IPS-20b (cell line): ENCODE results near the gene ZNF407.
"Not testable (repeated sequence)": the region's sequence is repeated elsewhere in the genome, so short reads cannot be mapped to it uniquely, and the experiment has no call there.

Experiments used
- H3K27ac ChIP-seq: one replicate; pipeline ENCODE4 v1.5.1; 2013; ENCODE audit warnings: low read length
- H3K27me3 ChIP-seq: 2 replicates; pipeline ENCODE4 v1.6.1; 2013; ENCODE audit warnings: mild to moderate bottlenecking, low read length, inconsistent platforms; ENCODE audit not compliant: insufficient read depth
- H3K36me3 ChIP-seq: 2 replicates; pipeline ENCODE4 v1.6.1; 2013; ENCODE audit warnings: low read depth, mild to moderate bottlenecking, inconsistent platforms, low read length, moderate library complexity; ENCODE audit not compliant: insufficient read depth
- H3K4me1 ChIP-seq: 2 replicates; pipeline ENCODE4 v1.6.1; 2013; ENCODE audit warnings: mild to moderate bottlenecking, control low read depth, inconsistent platforms, low read length, moderate library complexity; ENCODE audit not compliant: insufficient read depth
- H3K4me3 ChIP-seq: 2 replicates; pipeline ENCODE4 v1.5.1; 2013; ENCODE audit warnings: mild to moderate bottlenecking, low read length, inconsistent platforms
- H3K9ac ChIP-seq: 2 replicates; pipeline ENCODE4 v1.6.1; 2013; ENCODE audit warnings: low read depth, mild to moderate bottlenecking, inconsistent platforms, low read length, moderate library complexity
- H3K9me3 ChIP-seq: 2 replicates; pipeline ENCODE4 v1.6.1; 2013; ENCODE audit warnings: mild to moderate bottlenecking, low read depth, low read length, inconsistent platforms; ENCODE audit not compliant: insufficient read depth

ZNF407 gene

GRCh38 chr18:75088622-75089211 lies 491.0 kb downstream of the ZNF407 start:
- no peaks in the 10 kb centered on the region for H3K36me3 ChIP-seq
- no peaks in the 10 kb centered on the region for H3K4me1 ChIP-seq
- H3K27me3 ChIP-seq = no peaks in the 10 kb centered on the region
- no peak overlapping the region for H3K9ac ChIP-seq
- H3K9me3 ChIP-seq = no peaks in the 10 kb centered on the region; the same call in 1 of the 2 replicates
- no peak overlapping the region for H3K4me3 ChIP-seq
- H3K27ac ChIP-seq = no peak overlapping the region

- no peak overlapping the region for H3K9ac ChIP-seq
- H3K4me1 ChIP-seq = no peaks in the 10 kb centered on the region
- no peak overlapping the region for H3K27ac ChIP-seq
- H3K36me3 ChIP-seq = no peaks in the 10 kb centered on the region
- no peak overlapping the region for H3K4me3 ChIP-seq
- no peaks in the 10 kb centered on the region; the same call in 1 of the 2 replicates for H3K9me3 ChIP-seq
- no peaks in the 10 kb centered on the region for H3K27me3 ChIP-seq
Observed at GRCh38 chr18:75089748-75090327, 492.2 kb downstream of the ZNF407 start.

GRCh38 chr18:75090336-75090735 lies 492.7 kb downstream of the ZNF407 start:
- Histone ChIP-seq H3K27me3 (no peaks in the 10 kb centered on the region), H3K4me1 (no peaks in the 10 kb centered on the region), H3K27ac (no peak overlapping the region), H3K9ac (no peak overlapping the region), H3K4me3 (no peak overlapping the region), H3K9me3 (no peaks in the 10 kb centered on the region; the same call in 1 of the 2 replicates), H3K36me3 (no peaks in the 10 kb centered on the region)

- no peaks in the 10 kb centered on the region for H3K27me3 ChIP-seq
- no peak overlapping the region for H3K27ac ChIP-seq
- H3K9ac ChIP-seq = no peak overlapping the region
- H3K4me3 ChIP-seq = no peak overlapping the region
- peaks cover 25% of the 10 kb centered on the region for H3K9me3 ChIP-seq
- H3K4me1 ChIP-seq = no peaks in the 10 kb centered on the region
- H3K36me3 ChIP-seq = no peaks in the 10 kb centered on the region
Observed at GRCh38 chr18:75097491-75098225, 500.0 kb downstream of the ZNF407 start.

- Histone ChIP-seq H3K36me3 (no peaks in the 10 kb centered on the region), H3K4me1 (no peaks in the 10 kb centered on the region), H3K4me3 (no peak overlapping the region), H3K9me3 (peaks cover 25% of the 10 kb centered on the region), H3K27ac (no peak overlapping the region), H3K9ac (no peak overlapping the region), H3K27me3 (no peaks in the 10 kb centered on the region)
Observed at GRCh38 chr18:75100832-75101630, 503.4 kb downstream of the ZNF407 start.

GRCh38 chr18:75101916-75102315 lies 504.2 kb downstream of the ZNF407 start:
- H3K27ac ChIP-seq = no peak overlapping the region
- no peaks in the 10 kb centered on the region for H3K4me1 ChIP-seq
- no peak overlapping the region for H3K9ac ChIP-seq
- no peaks in the 10 kb centered on the region for H3K36me3 ChIP-seq
- peaks cover 25% of the 10 kb centered on the region for H3K9me3 ChIP-seq
- no peak overlapping the region for H3K4me3 ChIP-seq
- H3K27me3 ChIP-seq = no peaks in the 10 kb centered on the region

GRCh38 chr18:75104029-75104428 lies 506.4 kb downstream of the ZNF407 start:
- peaks cover 25% of the 10 kb centered on the region for H3K9me3 ChIP-seq

GRCh38 chr18:75104483-75104882 lies 506.8 kb downstream of the ZNF407 start:
- H3K9me3 ChIP-seq = peaks cover 25% of the 10 kb centered on the region
- no peaks in the 10 kb centered on the region for H3K36me3 ChIP-seq
- H3K27me3 ChIP-seq = no peaks in the 10 kb centered on the region
- H3K27ac ChIP-seq = no peak overlapping the region
- no peaks in the 10 kb centered on the region for H3K4me1 ChIP-seq
- no peak overlapping the region for H3K4me3 ChIP-seq
- H3K9ac ChIP-seq = no peak overlapping the region

More at GRCh38 chr18:75104029-75104428, 506.4 kb downstream of the ZNF407 start:
- H3K9ac ChIP-seq, H3K27ac ChIP-seq, H3K36me3 ChIP-seq, H3K27me3 ChIP-seq, H3K4me3 ChIP-seq, H3K4me1 ChIP-seq: not testable (repeated sequence)

GRCh38 chr18:75105551-75106254 lies 508.0 kb downstream of the ZNF407 start:
- Histone ChIP-seq H3K9ac (no peak overlapping the region), H3K9me3 (peaks cover 17% of the 10 kb centered on the region), H3K27ac (no peak overlapping the region), H3K4me1 (no peaks in the 10 kb centered on the region), H3K27me3 (no peaks in the 10 kb centered on the region), H3K36me3 (no peaks in the 10 kb centered on the region), H3K4me3 (no peak overlapping the region)

- no peaks in the 10 kb centered on the region for H3K27me3 ChIP-seq
Observed at GRCh38 chr18:75106746-75107145, 509.1 kb downstream of the ZNF407 start.

More at GRCh38 chr18:75106746-75107145, 509.1 kb downstream of the ZNF407 start:
- Histone ChIP-seq H3K4me3 (no peak overlapping the region), H3K9me3 (peaks cover 6% of the 10 kb centered on the region; the same call in 1 of the 2 replicates), H3K9ac (no peak overlapping the region), H3K27ac (no peak overlapping the region), H3K4me1 (no peaks in the 10 kb centered on the region), H3K36me3 (no peaks in the 10 kb centered on the region)
